HEK293 (cell line): ENCODE results near the gene MRFAP1.

ENCODE experiments used
- MYNN ChIP-seq: fragments of 450-650 bp; formaldehyde crosslinking; IDR thresholded peaks from 2 replicates; pipeline ENCODE4 v1.5.1; 2016; ENCODE audit warnings: missing biosample characterization, missing genetic modification characterization, borderline replicate concordance
- ZBTB21 ChIP-seq: fragments of 450-650 bp; formaldehyde crosslinking; IDR thresholded peaks from 2 replicates; pipeline ENCODE4 v1.5.1; 2017; ENCODE audit warnings: missing biosample characterization, missing genetic modification characterization
- ZNF140 ChIP-seq: fragments of 450-650 bp; formaldehyde crosslinking; IDR thresholded peaks from 2 replicates; pipeline ENCODE4 v1.5.1; 2016; ENCODE audit warnings: missing biosample characterization, missing genetic modification characterization
- ZNF623 ChIP-seq: fragments of 450-650 bp; formaldehyde crosslinking; IDR thresholded peaks from 2 replicates; pipeline ENCODE4 v1.5.1; 2016; ENCODE audit warnings: missing biosample characterization, missing genetic modification characterization
- TF ChIP-seq, protein P1 (sequence below): fragments of 450-650 bp; formaldehyde crosslinking; IDR thresholded peaks from 2 replicates; pipeline ENCODE4 v1.5.1; 2016; ENCODE audit warnings: missing biosample characterization, missing genetic modification characterization
- TF ChIP-seq, protein P2 (sequence below): fragments of 450-650 bp; formaldehyde crosslinking; IDR thresholded peaks from 2 replicates; pipeline ENCODE4 v1.5.1; 2016; ENCODE audit warnings: missing biosample characterization, missing genetic modification characterization, low read depth
- TF ChIP-seq, protein P3 (sequence below): fragments of 450-650 bp; formaldehyde crosslinking; IDR thresholded peaks from 2 replicates; pipeline ENCODE4 v1.5.1; 2016; ENCODE audit warnings: missing biosample characterization, missing genetic modification characterization
- TF ChIP-seq, protein P4 (sequence below): fragments of 450-650 bp; formaldehyde crosslinking; IDR thresholded peaks from 2 replicates; pipeline ENCODE4 v1.5.1; 2016; ENCODE audit warnings: missing biosample characterization, missing genetic modification characterization

DNA sequence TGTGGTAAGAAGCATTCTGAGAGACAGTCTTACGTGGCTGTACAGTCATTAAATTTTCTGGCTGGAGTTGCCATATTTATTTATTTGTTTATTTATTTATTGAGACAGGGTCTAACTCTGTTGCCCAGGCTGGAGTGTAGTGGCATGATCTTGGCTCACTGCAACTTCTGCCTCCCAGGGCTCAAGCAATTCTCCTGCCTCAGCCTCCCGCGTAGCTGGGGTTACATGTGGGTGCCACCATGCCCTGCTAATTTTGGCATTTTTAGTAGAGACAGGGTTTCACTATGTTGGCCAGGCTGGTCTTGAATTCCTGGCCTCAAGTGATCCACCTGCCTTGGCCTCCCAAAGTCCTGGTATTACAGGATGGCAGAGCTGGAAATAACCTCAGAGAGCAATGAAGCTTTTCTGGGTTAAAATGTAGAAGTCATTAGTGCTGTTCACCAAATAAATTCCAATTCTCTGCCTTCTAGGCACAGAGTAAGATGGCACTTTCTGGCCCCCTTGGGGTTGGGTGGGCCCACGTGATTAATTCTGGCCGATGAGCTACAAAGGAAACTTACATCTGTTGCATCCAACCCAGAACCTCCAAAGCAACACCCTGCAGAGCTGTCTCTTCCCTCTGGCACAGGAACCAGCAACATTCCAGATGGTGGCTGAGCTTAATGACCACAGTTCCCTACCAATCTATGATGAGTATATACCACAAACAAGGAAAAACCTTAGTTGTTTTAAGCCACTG is 4.5 kb downstream of the MRFAP1 start:
- TF ChIP-seq, protein P1, sequence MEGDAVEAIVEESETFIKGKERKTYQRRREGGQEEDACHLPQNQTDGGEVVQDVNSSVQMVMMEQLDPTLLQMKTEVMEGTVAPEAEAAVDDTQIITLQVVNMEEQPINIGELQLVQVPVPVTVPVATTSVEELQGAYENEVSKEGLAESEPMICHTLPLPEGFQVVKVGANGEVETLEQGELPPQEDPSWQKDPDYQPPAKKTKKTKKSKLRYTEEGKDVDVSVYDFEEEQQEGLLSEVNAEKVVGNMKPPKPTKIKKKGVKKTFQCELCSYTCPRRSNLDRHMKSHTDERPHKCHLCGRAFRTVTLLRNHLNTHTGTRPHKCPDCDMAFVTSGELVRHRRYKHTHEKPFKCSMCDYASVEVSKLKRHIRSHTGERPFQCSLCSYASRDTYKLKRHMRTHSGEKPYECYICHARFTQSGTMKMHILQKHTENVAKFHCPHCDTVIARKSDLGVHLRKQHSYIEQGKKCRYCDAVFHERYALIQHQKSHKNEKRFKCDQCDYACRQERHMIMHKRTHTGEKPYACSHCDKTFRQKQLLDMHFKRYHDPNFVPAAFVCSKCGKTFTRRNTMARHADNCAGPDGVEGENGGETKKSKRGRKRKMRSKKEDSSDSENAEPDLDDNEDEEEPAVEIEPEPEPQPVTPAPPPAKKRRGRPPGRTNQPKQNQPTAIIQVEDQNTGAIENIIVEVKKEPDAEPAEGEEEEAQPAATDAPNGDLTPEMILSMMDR (tag by site-specific recombination), result no peak
- no peak for TF ChIP-seq ZNF140
- TF ChIP-seq, protein P2, sequence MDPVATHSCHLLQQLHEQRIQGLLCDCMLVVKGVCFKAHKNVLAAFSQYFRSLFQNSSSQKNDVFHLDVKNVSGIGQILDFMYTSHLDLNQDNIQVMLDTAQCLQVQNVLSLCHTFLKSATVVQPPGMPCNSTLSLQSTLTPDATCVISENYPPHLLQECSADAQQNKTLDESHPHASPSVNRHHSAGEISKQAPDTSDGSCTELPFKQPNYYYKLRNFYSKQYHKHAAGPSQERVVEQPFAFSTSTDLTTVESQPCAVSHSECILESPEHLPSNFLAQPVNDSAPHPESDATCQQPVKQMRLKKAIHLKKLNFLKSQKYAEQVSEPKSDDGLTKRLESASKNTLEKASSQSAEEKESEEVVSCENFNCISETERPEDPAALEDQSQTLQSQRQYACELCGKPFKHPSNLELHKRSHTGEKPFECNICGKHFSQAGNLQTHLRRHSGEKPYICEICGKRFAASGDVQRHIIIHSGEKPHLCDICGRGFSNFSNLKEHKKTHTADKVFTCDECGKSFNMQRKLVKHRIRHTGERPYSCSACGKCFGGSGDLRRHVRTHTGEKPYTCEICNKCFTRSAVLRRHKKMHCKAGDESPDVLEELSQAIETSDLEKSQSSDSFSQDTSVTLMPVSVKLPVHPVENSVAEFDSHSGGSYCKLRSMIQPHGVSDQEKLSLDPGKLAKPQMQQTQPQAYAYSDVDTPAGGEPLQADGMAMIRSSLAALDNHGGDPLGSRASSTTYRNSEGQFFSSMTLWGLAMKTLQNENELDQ (tag by site-specific recombination), result no peak
- TF ChIP-seq, protein P3, sequence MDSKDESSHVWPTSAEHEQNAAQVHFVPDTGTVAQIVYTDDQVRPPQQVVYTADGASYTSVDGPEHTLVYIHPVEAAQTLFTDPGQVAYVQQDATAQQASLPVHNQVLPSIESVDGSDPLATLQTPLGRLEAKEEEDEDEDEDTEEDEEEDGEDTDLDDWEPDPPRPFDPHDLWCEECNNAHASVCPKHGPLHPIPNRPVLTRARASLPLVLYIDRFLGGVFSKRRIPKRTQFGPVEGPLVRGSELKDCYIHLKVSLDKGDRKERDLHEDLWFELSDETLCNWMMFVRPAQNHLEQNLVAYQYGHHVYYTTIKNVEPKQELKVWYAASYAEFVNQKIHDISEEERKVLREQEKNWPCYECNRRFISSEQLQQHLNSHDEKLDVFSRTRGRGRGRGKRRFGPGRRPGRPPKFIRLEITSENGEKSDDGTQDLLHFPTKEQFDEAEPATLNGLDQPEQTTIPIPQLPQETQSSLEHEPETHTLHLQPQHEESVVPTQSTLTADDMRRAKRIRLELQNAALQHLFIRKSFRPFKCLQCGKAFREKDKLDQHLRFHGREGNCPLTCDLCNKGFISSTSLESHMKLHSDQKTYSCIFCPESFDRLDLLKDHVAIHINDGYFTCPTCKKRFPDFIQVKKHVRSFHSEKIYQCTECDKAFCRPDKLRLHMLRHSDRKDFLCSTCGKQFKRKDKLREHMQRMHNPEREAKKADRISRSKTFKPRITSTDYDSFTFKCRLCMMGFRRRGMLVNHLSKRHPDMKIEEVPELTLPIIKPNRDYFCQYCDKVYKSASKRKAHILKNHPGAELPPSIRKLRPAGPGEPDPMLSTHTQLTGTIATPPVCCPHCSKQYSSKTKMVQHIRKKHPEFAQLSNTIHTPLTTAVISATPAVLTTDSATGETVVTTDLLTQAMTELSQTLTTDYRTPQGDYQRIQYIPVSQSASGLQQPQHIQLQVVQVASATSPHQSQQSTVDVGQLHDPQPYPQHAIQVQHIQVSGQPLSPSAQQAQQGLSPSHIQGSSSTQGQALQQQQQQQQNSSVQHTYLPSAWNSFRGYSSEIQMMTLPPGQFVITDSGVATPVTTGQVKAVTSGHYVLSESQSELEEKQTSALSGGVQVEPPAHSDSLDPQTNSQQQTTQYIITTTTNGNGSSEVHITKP (tag by site-specific recombination), result no peak
- TF ChIP-seq MYNN (tag by site-specific recombination), result no peak
- TF ChIP-seq, protein P4, sequence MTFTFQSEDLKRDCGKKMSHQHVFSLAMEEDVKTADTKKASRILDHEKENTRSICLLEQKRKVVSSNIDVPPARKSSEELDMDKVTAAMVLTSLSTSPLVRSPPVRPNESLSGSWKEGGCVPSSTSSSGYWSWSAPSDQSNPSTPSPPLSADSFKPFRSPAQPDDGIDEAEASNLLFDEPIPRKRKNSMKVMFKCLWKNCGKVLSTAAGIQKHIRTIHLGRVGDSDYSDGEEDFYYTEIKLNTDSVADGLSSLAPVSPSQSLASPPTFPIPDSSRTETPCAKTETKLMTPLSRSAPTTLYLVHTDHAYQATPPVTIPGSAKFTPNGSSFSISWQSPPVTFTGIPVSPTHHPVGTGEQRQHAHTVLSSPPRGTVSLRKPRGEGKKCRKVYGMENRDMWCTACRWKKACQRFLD (tag by site-specific recombination), result no peak
- no peak for TF ChIP-seq ZBTB21 (tag by site-specific recombination)
- no peak for TF ChIP-seq ZNF623 (tag by site-specific recombination)
